ENCODE data around the gene IGHMBP2.

DNA sequence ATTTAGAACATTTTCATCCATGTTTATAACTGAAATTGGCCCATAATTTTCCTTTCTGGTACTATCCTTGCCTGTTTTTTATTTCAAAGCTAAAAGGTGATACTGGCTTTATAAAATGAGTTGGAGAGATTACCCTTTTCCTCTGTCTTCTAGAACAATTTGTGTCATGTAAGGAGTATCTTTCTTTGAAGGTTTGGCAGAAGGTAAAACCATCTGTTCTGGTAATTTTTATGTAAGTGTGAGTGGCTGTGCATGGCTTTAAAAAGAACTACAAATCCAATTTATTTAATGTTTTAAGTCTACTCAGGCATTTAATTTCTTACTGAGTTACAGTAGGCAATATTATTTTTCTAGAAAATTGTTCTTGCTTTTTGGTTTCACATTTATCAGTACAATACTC lies 84.8 kb downstream of the IGHMBP2 start:
- no peak for TF ChIP-seq CTCF (conservative IDR thresholded peaks at IDR 0.05)
- TF ChIP-seq EZH2 (IDR thresholded peaks at IDR 0.05; ENCODE audit: low read depth), result no peak
